Stimulated activated CD8-positive, alpha-beta memory T cell treated with anti-CD3 and anti-CD28 coated beads, Interleukin-4, amount 100 ng/mL, for 1 hour (primary cell): ENCODE results near the gene ID1.

ENCODE experiments used
- DNase-seq, 2 donors: peaks; one replicate each; pipeline ENCODE4 v3.0.0-alpha.2; 2020; ENCODE audit warnings: low read depth in 2 of 2, low spot score in 1 of 2

ID1 gene, protein sequence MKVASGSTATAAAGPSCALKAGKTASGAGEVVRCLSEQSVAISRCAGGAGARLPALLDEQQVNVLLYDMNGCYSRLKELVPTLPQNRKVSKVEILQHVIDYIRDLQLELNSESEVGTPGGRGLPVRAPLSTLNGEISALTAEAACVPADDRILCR

DNA sequence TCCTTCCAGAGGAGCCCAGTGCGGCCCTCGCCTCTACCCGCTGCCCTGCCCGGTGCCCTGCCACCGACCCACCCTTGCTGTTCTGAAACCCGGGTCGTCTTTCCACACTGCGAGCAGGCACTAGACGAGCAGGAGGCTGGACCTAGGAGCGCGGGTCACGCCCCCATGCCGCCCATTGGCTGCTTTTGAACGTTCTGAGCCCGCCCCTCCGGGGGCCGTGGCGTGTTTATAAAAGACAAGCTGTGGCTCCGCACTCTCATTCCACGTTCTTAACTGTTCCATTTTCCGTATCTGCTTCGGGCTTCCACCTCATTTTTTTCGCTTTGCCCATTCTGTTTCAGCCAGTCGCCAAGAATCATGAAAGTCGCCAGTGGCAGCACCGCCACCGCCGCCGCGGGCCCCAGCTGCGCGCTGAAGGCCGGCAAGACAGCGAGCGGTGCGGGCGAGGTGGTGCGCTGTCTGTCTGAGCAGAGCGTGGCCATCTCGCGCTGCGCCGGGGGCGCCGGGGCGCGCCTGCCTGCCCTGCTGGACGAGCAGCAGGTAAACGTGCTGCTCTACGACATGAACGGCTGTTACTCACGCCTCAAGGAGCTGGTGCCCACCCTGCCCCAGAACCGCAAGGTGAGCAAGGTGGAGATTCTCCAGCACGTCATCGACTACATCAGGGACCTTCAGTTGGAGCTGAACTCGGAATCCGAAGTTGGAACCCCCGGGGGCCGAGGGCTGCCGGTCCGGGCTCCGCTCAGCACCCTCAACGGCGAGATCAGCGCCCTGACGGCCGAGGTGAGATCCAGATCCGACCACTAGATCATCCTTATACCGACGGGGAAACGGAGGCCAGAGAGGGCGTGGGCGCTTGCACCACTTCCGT lies at the start of gene ID1:
ID1 (plus strand) TSS at position 259 of the 871 bp plus-strand sequence; CDS start at position 358, 99 bp downstream.
- peak; percentile 73 to 83 for DNase-seq

DNA sequence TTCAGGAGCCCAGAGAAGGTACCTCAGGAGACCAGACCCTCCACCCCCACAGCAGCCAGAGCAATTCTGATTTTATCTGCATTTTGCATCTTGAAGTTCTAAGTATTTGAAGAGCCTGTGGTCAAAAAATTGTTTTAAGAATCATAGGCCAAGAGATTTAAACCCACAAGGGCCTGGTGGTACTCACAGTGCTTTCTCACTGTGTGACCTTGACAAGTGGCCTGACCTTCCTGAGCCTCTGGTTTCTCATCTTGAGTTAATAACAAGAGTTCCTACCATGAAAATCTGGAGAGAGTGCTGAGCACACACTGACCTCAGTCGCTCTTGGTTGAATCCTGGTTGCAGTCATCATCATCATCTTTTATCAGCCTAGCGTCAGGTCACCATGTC lies 45.4 kb upstream of the ID1 start:
- DNase-seq = no peak

GRCh38 chr20:31560094-31560745 lies 44.9 kb upstream of the ID1 start:
- peak; percentile 42 to 62 for DNase-seq

GRCh38 chr20:31560746-31561598 lies 44.1 kb upstream of the ID1 start:
- no peak for DNase-seq

DNA sequence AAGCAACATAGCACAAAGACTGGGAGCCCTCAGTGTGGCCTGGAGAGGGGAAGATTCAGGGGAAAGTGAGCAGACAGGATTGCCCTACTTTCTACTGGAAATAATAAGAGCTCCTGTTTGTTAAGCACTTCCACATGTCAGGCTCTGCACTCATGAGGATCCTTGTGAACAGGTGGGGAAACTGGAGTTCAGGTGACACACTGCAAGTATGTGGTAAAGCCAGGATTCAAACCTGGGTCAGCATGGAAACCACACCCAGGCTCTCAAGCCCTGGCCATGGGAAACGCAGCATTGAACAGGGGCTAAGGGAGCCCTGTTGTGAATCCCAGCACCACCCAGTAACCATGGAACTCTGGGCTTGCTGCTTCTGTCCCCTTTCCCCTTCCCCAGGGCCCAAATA lies 42.8 kb upstream of the ID1 start:
- DNase-seq = no peak

GRCh38 chr20:31564284-31564683 lies 40.8 kb upstream of the ID1 start:
- DNase-seq = no peak

DNA sequence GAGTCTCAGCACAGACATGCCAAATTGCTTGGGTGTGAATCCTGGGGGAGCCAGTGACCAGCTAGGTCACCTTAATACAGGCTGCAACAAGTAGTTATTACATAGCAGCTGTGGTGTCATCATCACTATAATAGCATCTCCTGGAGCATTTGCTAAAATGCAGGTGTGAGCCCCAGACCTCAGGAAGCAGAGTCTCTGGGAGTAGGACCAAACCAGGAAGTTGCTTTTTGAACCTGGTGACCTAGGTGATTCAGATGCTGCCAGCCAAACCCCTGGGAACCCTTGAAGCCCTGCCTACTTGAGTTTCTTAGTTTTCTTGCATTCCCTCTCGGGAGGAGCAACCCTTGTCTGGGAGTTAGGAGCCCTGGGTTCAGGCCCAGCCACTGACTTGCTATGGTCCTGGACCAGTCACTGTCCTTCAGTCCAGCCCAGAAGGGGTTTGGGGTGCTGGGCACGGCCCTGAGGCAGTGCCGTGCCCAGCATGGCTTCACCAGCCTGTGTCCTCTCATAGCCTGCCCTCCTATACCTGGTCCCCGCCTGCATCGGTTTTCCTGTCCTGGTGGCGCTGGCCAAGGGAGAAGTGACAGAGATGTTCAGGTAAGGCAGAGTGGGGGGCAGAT lies 39.3 kb upstream of the ID1 start:
- no peak for DNase-seq

DNA sequence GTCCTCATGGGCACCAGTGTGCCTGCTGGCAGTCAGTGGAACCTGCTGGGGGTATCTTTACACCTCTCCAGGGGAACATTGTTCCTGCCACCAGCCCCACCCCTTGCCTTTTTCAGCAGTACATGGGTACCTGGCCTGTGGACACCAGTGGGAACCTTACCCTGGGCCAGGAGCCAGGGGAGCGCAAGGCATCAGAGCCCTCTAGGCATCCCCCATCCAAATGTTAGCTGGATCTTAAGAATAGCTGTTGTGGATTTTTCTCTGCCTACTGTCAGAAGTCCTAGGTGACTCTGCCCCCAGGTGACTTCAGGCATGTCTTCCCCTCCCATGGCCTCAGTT lies 38.8 kb upstream of the ID1 start:
- DNase-seq = no peak

DNA sequence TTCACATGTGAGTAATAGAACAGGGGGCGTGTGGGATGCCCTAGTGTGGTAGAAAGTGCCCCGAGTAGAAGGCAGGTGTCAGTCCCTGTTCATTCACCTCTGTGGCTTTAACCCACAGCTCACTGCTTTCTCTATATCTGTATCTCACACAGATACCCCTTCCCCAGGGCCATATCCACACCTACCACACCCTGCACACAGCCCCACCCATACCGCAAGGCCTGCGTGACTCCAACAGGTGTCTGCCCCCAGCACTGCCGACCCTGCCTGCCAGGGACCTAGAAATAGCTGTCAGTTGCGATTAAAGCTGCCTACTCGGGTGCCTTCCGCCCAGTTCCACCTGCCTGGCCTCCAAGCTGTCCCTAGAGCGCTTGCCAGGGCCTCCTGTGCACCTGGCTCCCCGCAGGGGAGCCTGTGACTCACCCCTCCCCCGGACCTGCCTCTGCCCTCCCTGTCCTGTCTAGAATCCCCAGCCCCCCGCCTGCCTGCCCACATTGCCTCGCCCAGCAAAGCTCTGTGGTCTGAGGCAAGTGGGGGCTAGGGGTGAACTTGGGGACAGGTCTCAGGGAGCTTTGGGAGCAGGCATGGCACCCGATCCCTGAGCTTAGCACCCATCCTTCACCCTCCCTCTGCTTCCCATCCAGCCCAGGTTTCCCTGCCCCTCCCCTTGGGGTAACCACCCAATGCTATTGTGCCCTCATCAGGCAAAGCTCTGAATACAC lies 38.3 kb upstream of the ID1 start:
- no peak for DNase-seq

GRCh38 chr20:31567380-31567720 lies 37.7 kb upstream of the ID1 start:
- DNase-seq = no peak

DNA sequence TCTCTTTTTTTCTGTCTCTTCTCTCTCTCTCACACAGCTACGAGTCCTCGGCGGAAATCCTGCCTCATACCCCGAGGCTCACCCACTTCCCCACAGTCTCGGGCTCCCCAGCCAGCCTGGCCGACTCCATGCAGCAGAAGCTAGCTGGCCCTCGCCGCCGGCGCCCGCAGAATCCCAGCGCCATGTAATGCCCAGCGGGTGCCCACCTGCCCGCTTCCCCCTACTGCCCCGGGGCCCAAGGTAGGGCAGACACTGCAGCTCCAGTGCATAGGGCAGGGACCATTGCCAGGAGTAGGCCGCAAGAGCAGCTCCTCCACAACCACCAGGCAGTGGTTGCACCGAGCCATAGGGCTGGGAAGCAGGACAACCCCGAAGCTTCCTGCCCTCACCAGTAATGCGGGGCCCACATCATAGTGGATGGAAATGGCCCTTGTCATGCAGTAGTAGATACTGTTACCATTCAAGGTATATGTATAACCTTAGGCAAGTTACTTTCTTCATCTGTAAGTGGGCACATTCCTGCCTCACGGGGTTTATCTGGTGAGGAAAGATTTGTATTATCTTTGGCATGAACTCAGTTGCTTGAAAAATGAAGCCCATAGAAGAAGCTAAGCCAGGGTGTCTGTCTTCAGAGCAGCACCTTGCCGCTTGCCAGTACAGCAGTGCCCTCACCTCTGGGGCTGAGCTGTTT lies 36.9 kb upstream of the ID1 start:
- no peak for DNase-seq

DNA sequence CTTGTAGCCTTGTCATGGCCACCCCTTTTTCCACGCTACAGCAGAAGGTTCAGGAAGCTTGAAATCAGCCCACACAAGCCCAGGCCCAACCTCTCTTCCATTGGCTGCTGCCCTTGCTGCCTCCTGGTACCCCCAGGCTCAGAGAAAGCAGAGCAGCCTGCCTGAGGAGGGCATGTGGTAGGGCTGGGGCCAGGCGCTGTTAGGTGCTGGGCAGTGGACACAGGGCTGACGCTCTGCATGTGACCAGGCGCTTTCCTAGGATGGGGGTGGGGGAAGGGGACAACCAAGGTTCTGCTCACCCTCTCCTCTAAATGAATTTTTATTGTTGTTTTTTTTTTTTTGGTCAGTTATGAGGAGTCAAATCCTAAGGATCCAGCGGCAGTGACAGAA lies 36.3 kb upstream of the ID1 start:
- DNase-seq = no peak

DNA sequence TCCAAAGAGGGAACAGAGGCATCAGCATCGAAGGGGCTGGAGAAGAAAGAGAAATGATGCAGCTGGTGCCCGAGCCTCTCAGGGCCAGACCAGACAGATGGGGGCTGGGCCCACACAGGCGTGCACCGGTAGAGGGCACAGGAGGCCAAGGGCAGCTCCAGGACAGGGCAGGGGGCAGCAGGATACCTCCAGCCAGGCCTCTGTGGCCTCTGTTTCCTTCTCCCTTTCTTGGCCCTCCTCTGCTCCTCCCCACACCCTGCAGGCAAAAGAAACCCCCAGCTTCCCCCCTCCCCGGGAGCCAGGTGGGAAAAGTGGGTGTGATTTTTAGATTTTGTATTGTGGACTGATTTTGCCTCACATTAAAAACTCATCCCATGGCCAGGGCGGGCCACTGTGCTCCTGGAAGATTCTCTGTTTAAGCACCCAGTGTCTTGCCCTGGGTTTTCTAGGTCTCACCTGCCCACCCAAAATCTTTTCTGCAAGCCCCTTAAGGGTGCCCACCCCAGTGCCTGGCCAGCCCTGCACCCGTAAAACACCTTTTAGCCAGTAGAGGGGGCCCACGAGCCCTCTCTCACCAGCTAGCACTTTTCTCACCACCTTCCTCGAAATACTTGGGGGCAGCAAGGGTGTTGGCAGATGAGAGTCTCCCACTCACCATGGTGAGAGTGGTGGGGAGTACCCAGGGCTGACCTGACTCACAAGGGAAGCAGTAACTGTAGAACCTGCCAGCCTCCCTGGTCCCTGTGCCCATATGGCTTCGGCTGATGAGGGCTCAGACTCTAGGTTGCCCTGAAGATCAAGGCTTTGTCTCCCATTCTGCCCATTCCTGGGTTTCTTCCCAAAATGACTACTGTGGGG lies 35.7 kb upstream of the ID1 start:
- DNase-seq = peak; percentile 38 to 44

- DNase-seq = no peak
Measured at GRCh38 chr20:31570021-31570463, 35.0 kb upstream of the ID1 start.

GRCh38 chr20:31570735-31571617 lies 34.1 kb upstream of the ID1 start:
- no peak for DNase-seq

DNA sequence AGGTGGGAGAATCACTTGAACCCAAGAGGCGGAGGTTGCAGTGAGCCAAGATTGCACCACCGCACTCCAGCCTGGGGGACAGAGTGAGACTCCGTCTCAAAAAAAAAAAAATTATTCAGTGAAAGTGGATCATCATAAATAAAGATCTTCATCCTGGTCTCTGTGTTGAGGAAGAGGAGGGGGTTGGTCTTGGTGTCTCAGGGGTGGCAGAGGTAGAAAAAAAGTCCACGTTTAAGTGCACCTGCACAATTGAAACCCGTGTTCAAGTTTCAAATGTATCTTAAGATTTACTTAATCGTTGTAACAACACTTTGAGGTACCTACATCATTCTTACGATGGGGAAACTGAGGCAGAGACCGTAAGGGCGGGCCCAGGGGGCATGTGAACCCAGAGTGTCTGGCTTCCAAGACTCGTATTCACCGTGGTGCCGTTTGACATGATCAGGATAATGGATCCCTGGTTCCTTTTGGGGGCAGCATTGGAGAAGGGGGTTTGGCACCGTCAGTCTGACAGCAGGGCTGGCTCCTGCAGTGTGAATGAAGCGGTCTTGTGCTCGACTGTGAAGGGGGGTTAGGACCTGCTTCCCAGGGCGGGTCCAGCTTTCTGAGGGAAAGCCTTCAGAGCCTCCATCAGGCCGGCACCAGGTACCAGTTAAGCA lies 32.9 kb upstream of the ID1 start:
- DNase-seq = no peak
